ENCODE results near the gene FLNC. TPM values are rescaled to one million over a fixed set of nuclear protein-coding genes. Genes with fewer than 3 reads are reported as not detected.

FLNC gene
- total and polyA plus RNA-seq, 9 of the 15 experiments (the other 6 are each of a cell fraction or from before 2014, with no cell fraction given), result 0.90 to 155 (median 28.8) TPM

DNA sequence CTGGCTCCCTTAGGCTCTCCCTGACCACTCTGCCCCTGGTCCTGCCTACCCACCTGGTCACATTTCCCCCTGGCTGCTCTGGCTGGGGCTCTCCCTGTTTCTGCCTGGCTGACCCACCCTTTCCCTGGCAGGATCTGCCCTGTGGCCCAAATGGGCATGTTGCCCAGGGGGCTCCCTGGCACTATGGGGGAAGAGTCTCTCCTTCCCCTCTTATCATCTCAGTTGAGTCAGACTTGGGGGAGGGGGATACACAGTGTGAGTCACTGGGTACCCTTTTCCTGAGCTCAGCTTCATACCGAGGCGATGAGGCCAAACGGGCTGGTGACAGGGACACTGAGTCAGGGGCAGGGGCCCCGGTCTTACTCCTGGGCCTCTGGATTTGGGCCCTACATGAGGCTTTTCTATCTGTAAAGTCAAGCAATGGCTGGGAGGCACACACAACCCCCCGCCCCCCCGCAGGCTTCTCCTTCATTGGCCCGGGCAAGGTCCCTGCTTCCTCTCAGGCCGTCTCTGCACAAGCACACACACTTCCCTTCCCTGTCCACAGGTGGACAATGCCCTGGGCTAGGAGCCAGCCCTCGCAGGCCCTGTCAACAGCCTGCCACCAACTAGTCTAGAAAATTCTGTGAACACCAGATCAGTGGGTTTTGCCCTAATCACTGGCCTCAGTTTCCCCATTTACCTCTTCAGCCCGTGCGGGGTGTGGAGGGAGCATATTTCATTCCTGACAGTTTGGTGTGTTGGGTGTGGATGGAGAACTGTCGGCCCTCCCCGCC lies 627 bp upstream of the FLNC start (continued):
- TF ChIP-seq, protein P1, sequence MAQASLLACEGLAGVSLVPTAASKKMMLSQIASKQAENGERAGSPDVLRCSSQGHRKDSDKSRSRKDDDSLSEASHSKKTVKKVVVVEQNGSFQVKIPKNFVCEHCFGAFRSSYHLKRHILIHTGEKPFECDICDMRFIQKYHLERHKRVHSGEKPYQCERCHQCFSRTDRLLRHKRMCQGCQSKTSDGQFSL (CRISPR knock-in tag; IDR thresholded peaks at IDR 0.05), result no peak
- TF ChIP-seq, protein P1 (tag; IDR thresholded peaks at IDR 0.05), result no peak
- TF ChIP-seq NELFE (IDR thresholded peaks at IDR 0.05; ENCODE audit: insufficient read depth, insufficient read length) (no peak), TAF15 (IDR thresholded peaks at IDR 0.05; ENCODE audit: low read depth, low read length) (no peak), ZC3H8 (IDR thresholded peaks at IDR 0.05) (no peak), TCFL5 (CRISPR knock-in tag; conservative IDR thresholded peaks at IDR 0.05) (no peak), NUFIP1 (IDR thresholded peaks at IDR 0.05; ENCODE audit: partially characterized antibody) (no peak), ZNF785 (CRISPR knock-in tag; IDR thresholded peaks at IDR 0.05) (no peak), FOXA1 (IDR thresholded peaks at IDR 0.05; ENCODE audit: borderline replicate concordance) (no peak), KDM4B (IDR thresholded peaks at IDR 0.05; ENCODE audit: borderline replicate concordance in 2 of 2, low read depth in 1 of 2) (no peak), RBM39 (optimal IDR thresholded peaks at IDR 0.05; ENCODE audit: low read depth, low read length) (peak; percentile 40), ZNF175 (CRISPR knock-in tag; IDR thresholded peaks at IDR 0.05; ENCODE audit: low read depth) (no peak), ZNF174 (CRISPR knock-in tag; IDR thresholded peaks at IDR 0.05) (no peak), RFX1 (IDR thresholded peaks at IDR 0.05) (no peak), ARNT (IDR thresholded peaks at IDR 0.05) (peak in 1 of 2 experiments; percentile 38; a peak in 1 of 4 replicates), HNRNPL (IDR thresholded peaks at IDR 0.05; ENCODE audit: low read depth, low read length) (no peak), KLF1 (tag; IDR thresholded peaks at IDR 0.05) (no peak), ZNF778 (CRISPR knock-in tag; IDR thresholded peaks at IDR 0.05) (no peak), ATF1 (CRISPR knock-in tag; IDR thresholded peaks at IDR 0.05) (no peak), ATF1 (tag; IDR thresholded peaks at IDR 0.05) (no peak), MCM7 (IDR thresholded peaks at IDR 0.05) (no peak), SREBF2 (CRISPR knock-in tag; IDR thresholded peaks at IDR 0.05) (no peak), SREBF1 (IDR thresholded peaks at IDR 0.05; ENCODE audit: borderline replicate concordance, low read depth, low read length) (no peak), SMC3 (conservative IDR thresholded peaks at IDR 0.05; ENCODE audit: insufficient read depth, low read depth, low read length) (no peak), CEBPG (CRISPR knock-in tag; IDR thresholded peaks at IDR 0.05) (no peak), CEBPG (tag; conservative IDR thresholded peaks at IDR 0.05 in 1 of 2, IDR thresholded peaks at IDR 0.05 in 1 of 2) (no peak)
- TF ChIP-seq, protein P2, sequence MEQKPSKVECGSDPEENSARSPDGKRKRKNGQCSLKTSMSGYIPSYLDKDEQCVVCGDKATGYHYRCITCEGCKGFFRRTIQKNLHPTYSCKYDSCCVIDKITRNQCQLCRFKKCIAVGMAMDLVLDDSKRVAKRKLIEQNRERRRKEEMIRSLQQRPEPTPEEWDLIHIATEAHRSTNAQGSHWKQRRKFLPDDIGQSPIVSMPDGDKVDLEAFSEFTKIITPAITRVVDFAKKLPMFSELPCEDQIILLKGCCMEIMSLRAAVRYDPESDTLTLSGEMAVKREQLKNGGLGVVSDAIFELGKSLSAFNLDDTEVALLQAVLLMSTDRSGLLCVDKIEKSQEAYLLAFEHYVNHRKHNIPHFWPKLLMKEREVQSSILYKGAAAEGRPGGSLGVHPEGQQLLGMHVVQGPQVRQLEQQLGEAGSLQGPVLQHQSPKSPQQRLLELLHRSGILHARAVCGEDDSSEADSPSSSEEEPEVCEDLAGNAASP (IDR thresholded peaks at IDR 0.05), result no peak
- TF ChIP-seq, protein P3, sequence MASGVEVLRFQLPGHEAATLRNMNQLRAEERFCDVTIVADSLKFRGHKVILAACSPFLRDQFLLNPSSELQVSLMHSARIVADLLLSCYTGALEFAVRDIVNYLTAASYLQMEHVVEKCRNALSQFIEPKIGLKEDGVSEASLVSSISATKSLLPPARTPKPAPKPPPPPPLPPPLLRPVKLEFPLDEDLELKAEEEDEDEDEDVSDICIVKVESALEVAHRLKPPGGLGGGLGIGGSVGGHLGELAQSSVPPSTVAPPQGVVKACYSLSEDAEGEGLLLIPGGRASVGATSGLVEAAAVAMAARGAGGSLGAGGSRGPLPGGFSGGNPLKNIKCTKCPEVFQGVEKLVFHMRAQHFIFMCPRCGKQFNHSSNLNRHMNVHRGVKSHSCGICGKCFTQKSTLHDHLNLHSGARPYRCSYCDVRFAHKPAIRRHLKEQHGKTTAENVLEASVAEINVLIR (CRISPR knock-in tag; IDR thresholded peaks at IDR 0.05), result no peak
